NCI-H1436 (cell line): Measurements from ENCODE around the gene THUMPD3.

ENCODE experiments used
- DNase-seq: peaks from one replicate; lab custom pipeline; 2025; lab: John Stamatoyannopoulos, UW

THUMPD3 gene

GRCh38 chr3:9361691-9362388 is 1.0 kb upstream of the THUMPD3 start:
- DNase-seq = no peak

DNA sequence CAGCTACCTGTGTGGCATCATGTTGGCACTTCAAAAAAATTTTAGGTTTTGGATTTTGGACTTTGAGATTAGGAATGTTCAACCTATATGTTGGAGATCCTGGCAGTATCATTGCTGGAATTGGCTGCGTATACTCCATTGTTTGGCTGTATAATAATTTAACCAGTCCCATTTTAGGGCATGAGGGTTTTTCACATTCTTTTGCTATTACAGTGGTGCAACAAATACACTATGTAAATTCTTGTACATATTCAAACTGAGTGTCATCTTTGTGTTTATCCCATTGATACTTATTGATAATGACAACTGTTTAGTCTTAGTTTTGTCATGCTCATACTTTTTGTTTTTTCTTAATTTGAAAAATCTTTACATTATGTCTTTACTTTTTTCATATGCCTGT is 6.7 kb downstream of the THUMPD3 start:
- DNase-seq = no peak

- no peak for DNase-seq
These were observed 10.6 kb downstream of the THUMPD3 start for GRCh38 chr3:9373465-9373864.

DNA sequence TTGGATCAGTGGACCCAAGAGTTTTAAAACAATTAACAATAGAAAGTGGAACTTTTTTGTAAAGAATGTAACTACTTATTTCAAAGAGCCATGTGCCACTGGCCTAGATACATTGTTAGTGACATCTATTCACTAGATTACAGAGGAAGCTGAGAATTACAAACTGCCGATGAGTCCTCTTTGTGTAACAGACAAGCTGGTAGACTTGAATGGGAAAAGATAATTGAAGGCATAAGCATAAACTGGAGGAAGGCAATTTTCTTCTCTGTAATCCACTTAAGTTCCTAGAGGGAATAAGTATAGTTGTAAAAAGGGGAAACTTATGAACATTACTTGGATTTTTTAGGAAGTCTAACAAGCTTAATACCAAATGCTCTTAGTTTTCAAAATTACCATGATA is 15.1 kb downstream of the THUMPD3 start:
- no peak for DNase-seq

GRCh38 chr3:9379327-9379726 is 16.5 kb downstream of the THUMPD3 start:
- no peak for DNase-seq

DNA sequence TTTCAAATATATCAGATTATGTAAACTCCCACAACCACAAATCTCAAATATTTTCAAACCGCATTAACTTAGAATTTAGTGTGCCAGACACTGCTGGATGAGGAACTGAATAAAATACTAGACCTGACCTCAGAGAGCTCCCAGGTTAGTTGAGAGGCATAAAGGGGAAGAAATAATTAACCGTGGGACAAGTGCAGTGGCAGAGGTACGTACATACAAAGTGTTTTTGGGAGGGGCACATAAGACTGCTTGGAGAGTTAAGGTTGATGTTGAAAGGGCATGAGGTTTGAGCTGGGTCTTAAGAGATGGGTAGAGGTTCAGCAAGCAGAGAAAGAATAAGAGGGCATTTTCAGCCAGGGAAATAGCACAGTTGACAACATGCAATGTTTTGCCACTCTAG is 17.2 kb downstream of the THUMPD3 start:
- DNase-seq = no peak

- no peak for DNase-seq
These were observed 21.4 kb downstream of the THUMPD3 start for GRCh38 chr3:9384141-9384828.

- no peak for DNase-seq
These were observed 22.6 kb downstream of the THUMPD3 start for GRCh38 chr3:9385187-9386077.

GRCh38 chr3:9386078-9386459 is 23.2 kb downstream of the THUMPD3 start:
- DNase-seq = no peak

DNA sequence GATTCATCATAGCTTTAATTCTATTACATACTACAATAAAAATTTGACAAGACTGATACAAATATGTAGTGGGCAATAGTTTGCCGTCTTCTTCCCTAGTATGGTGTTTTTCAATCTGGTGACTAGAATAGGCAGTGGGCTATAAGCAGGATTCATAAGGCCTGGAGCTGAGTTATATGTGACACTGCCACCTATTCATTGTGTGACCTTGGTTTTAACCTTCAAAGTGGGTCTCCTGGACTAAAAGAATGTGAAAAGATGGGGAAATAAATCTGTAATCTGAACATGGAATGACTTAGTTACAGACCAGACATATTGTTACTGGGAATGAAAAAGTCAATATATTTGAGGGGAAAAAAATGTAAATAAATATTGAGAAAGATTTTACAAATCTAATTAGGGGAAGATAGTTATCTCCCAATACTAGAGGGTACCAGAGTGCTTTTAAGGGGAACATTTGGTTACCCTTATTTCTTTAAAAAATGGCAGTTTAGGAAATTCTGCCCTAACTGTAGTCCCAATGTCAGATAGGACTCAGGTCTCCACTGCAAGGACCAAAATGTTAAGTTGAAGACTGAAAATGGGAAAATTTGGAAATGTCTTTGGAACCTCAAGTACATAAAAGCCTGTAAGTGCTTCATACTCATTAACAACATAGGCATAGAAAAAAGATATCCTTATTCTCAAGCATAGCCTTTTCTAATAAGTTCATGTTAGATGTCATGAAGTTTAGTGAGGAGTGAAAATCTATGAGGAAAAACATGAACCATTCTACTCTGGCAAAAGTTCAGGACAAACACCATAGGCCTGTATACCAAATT is 23.9 kb downstream of the THUMPD3 start:
- DNase-seq = no peak

DNA sequence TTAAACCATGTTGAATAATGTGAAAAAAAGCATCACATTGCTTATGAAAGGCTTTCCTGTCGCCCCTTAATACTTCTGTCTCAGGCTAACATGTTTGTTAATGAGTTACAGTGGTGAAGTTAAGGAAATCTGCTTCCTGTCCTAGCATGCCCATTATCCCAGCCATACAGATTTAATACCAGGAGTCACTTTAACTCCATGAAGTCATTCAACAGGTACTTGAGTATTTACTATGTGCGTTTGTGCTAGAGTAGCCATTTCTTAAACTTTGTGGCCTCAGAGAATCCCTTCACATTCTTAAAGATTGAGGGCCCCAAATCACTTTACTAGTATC is 24.4 kb downstream of the THUMPD3 start:
- DNase-seq = no peak

- DNase-seq = no peak
These were observed 25.3 kb downstream of the THUMPD3 start for GRCh38 chr3:9388142-9388541.

DNA sequence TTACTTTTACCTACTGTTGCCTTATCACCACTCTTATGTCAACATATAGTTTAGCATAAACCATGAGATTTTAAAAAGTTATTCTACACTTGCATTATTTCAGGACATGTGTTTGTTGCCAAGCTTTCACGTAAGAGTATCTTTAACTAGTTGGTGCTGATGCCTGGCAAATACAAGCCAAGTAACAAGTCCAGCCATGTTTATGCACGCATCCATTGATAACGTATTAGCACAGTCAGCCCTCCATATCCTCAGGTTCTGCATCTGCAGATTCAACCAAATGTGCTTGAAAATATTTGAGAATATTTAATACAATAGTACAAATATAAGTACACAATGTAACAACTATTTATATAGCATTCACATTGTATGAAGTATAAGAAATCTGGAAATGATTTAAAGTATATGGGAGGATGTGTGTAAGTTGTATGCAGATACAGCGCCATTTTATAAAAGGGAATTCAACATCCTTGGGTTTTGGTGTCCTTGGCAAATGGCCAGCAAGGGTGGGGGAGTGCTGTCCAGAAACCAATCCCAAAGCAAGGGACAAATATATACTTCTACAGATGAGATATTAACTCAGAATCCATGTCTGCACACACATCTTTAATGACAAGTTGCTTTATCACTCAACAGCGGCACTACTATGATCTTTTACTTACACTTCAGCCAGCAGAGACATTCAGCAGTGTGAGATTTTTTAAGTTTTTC is 25.9 kb downstream of the THUMPD3 start:
- DNase-seq = no peak

DNA sequence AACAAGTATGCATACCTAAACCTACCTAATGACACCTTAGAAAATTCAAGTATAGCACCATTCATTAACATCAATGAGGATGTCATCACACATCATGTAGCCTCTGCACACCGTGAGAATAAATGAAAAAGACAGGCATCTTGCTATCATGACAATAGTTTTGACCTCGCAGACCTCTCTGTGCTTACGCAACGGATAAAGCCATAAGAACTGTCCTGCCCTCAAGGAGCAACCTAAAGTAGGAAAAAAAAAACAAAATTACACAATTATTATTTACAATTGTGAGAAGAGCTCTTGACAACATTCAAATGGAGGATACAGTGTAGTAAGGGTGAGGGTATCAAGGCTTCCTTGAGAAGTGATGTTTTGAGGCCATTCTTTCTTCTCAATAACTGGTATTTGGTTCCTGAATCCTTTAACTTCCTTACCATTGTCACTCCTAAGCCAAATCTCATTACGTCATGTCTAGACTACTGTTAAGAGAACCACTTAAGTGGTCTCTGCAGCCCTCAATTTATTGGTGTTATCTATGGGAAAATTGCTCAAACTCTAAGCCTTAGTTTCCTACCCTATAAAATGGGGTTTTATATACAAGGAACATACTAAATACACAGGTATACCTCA is 27.5 kb downstream of the THUMPD3 start:
- DNase-seq = no peak

- no peak for DNase-seq
These were observed 29.2 kb downstream of the THUMPD3 start for GRCh38 chr3:9392041-9392440.

- no peak for DNase-seq
These were observed 32.9 kb downstream of the THUMPD3 start for GRCh38 chr3:9395570-9396300.

- DNase-seq = peak; percentile 84
These were observed 33.4 kb downstream of the THUMPD3 start for GRCh38 chr3:9396301-9396631.

- peak; percentile 91 for DNase-seq
These were observed 33.9 kb downstream of the THUMPD3 start for GRCh38 chr3:9396632-9397331.

GRCh38 chr3:9397332-9397905 is 34.6 kb downstream of the THUMPD3 start, which contains the start of gene SETD5:
Gene SETD5, plus strand, starts transcription at chr3:9397615. Its CDS starts 31,324 bp downstream, at chr3:9428939.
- DNase-seq = peak; percentile 87
